SU-DHL-6 (cell line): ENCODE data around the gene MCCC2.

Experiments used
- EZH2phosphoT487 ChIP-seq: fragments of 200-600 bp; sonication (generic), shearing (Covaris generic); conservative IDR thresholded peaks from 2 replicates; pipeline ENCODE4 v1.6.1; 2018; ENCODE audit warnings: mild to moderate bottlenecking, antibody characterized with exemption, low read length, moderate library complexity, mixed read lengths
- TF ChIP-seq, protein P1 (sequence below): fragments of 200-600 bp; sonication (generic); IDR thresholded peaks from one replicate; pipeline ENCODE4 v1.5.1; 2017; ENCODE audit warnings: antibody characterized with exemption, mild to moderate bottlenecking, low read length, moderate library complexity; ENCODE audit not compliant: insufficient read depth, poor library complexity, severe bottlenecking

- TF ChIP-seq, protein P1, sequence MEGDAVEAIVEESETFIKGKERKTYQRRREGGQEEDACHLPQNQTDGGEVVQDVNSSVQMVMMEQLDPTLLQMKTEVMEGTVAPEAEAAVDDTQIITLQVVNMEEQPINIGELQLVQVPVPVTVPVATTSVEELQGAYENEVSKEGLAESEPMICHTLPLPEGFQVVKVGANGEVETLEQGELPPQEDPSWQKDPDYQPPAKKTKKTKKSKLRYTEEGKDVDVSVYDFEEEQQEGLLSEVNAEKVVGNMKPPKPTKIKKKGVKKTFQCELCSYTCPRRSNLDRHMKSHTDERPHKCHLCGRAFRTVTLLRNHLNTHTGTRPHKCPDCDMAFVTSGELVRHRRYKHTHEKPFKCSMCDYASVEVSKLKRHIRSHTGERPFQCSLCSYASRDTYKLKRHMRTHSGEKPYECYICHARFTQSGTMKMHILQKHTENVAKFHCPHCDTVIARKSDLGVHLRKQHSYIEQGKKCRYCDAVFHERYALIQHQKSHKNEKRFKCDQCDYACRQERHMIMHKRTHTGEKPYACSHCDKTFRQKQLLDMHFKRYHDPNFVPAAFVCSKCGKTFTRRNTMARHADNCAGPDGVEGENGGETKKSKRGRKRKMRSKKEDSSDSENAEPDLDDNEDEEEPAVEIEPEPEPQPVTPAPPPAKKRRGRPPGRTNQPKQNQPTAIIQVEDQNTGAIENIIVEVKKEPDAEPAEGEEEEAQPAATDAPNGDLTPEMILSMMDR, result no peak
- no peak for TF ChIP-seq EZH2phosphoT487
These were observed 10.9 kb upstream of the MCCC2 start for GRCh38 chr5:71576241-71576640.
